SK-N-MC (cell line): Measurements from ENCODE around the gene EXPH5.
A peak's percentile ranks its signal among the peaks of the same experiment; 100 is the strongest.

Experiments used
- DNase-seq: peaks from one replicate; pipeline ENCODE4 v3.0.0-alpha.2; 2011; ENCODE audit warnings: low read depth, low spot score
- H3K27ac ChIP-seq: fragments of 200-600 bp; sonication (generic); 2 replicates; pipeline ENCODE4 v1.5.1; 2016; ENCODE audit warnings: mixed run types
- H3K36me3 ChIP-seq: fragments of 200-600 bp; sonication (generic); 2 replicates; pipeline ENCODE4 v1.6.1; 2017; ENCODE audit warnings: antibody characterized with exemption, low read length, mixed read lengths; ENCODE audit not compliant: insufficient read depth
- H3K4me3 ChIP-seq: fragments of 200-600 bp; sonication (generic); 2 replicates; pipeline ENCODE4 v1.5.1; 2016
- H3K9ac ChIP-seq: fragments of 200-600 bp; sonication (generic); 2 replicates; pipeline ENCODE4 v1.8.0; 2017; ENCODE audit warnings: mixed run types, mixed read lengths; ENCODE audit not compliant: insufficient read length
- H3K9me3 ChIP-seq: fragments of 200-600 bp; sonication (generic); 2 replicates; pipeline ENCODE4 v1.6.1; 2017; ENCODE audit warnings: low read depth, mild to moderate bottlenecking, antibody characterized with exemption, low read length, moderate library complexity, mixed read lengths
- EZH2 ChIP-seq: fragments of 200-600 bp; sonication (generic); IDR thresholded peaks from one replicate; pipeline ENCODE4 v1.6.1; 2017; ENCODE audit warnings: antibody characterized with exemption
- FOXP2 ChIP-seq: optimal IDR thresholded peaks from 2 replicates; pipeline ENCODE3; 2011; ENCODE audit warnings: mild to moderate bottlenecking, moderate library complexity; ENCODE audit not compliant: insufficient read depth; ENCODE audit errors: extremely low read length, control extremely low read depth
- POLR2AphosphoS5 ChIP-seq: IDR thresholded peaks from 2 replicates; pipeline ENCODE4 v1.6.1; 2012; ENCODE audit warnings: mild to moderate bottlenecking, low read depth, low read length, borderline replicate concordance

EXPH5 gene

DNA sequence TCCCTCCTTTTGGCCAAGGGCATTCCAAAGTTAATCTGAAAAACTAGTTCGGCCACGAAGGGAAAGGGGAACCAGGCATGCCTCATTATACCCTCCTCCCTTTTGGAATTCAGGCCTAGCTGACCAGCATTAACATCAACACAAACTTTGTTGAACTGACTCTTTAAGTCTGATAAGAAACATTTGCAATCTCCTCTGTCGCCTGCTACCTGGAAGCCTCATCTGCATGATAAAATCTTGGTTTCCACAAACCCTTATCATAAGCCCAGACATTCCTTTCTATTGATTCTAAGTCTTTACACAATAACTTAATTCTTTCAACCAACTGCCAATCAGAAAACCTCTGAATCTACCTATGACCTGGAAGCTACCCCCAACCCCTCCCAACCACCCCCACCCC is 106.7 kb downstream of the EXPH5 start:
- DNase-seq: no peak
- H3K36me3 ChIP-seq: peaks cover 67% of the 10 kb centered on the region
- H3K9ac ChIP-seq: no peak overlapping the region
- no peak overlapping the region for H3K4me3 ChIP-seq
- TF ChIP-seq EZH2: no peak
- TF ChIP-seq FOXP2: no peak
- no peak for TF ChIP-seq POLR2AphosphoS5
- H3K27ac ChIP-seq: no peak overlapping the region
- H3K9me3 ChIP-seq: no peaks in the 10 kb centered on the region

DNA sequence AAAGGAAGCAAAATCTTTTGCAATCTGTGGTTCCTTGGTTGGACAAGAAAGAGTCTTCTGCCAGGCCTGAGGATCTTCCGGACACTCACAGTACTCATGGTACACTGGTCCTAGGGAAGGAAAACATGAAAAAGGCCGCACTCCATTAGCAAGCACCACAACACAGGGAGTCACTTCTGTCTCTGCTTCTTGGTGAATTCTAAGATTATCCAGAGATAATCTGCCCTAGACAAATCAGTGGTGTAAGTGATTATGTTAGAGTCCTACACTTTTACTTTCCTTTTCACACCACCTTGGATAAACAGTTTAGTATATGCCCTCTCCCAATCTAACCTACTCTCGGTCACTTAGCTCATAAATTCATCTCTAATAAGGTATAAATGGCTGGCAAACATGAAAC is 107.2 kb downstream of the EXPH5 start:
- Histone ChIP-seq H3K36me3 (peaks cover 71% of the 10 kb centered on the region), H3K4me3 (no peak overlapping the region), H3K9me3 (no peaks in the 10 kb centered on the region), H3K27ac (no peak overlapping the region), H3K9ac (no peak overlapping the region)
- DNase-seq: no peak
- TF ChIP-seq POLR2AphosphoS5 (no peak), EZH2 (no peak), FOXP2 (no peak)

DNA sequence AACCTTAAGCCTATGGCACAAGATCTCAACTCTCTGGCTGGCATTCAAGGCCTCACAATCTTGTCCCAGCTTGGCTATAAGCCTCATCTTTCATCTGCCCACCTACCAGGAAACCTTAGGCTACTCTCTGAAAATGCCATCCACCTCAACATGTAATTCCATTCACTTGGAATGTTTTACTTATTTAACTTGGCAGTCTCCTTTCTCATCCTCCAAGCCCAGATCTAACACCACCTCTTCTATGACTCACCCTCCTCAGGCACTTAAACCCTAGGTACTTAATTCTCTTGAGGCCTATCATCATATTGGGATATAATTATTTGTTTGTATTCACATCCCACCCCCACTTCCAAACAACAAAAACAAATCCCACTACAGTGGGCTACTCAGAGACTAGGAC is 110.4 kb downstream of the EXPH5 start:
- DNase-seq: no peak
- Histone ChIP-seq H3K4me3 (no peak overlapping the region), H3K27ac (no peak overlapping the region), H3K36me3 (peaks cover 60% of the 10 kb centered on the region), H3K9me3 (no peaks in the 10 kb centered on the region), H3K9ac (no peak overlapping the region)
- no peak for TF ChIP-seq FOXP2
- TF ChIP-seq POLR2AphosphoS5: no peak
- TF ChIP-seq EZH2: no peak

DNA sequence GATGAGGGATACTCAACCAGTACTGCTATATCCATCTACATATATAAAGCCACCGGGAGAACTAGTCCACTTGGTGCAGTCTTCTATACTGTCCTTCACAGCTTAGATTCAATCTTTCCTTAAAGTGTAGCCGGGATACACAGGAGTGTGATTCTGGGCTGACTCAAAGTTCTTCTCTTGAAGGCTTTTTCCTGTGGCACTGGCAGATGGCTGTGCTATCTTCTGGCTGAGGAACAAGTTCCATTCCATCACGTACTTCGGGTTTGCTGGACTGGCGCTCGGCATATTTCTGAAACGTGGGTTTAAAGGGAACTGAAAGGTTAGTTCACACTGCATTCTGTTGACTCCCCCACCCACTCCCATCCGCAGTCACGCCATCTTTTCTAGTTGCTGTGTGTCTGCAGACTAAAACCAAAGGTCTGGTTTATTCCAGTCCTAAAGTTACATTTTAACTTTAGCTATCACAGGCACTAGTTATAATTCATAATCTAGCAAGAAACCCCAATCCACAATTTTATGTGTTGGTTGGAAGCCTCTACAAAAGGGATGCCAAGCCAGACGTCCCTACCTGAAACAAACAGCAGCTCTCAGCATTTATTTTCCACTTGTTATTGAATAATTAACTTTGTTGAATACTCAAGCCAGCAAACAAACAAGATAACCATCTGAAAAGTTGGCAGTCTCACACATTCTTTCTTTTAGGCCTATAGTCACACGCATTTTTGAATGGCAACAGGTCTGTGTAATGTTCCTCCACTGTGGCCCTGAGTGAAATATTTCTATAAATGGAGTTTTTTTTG is 118.7 kb downstream of the EXPH5 start:
- no peak for TF ChIP-seq EZH2
- TF ChIP-seq POLR2AphosphoS5: no peak
- no peak for TF ChIP-seq FOXP2
- peaks cover 45% of the 10 kb centered on the region for H3K36me3 ChIP-seq
- H3K9ac ChIP-seq: no peak overlapping the region
- no peak for DNase-seq
- no peak overlapping the region for H3K4me3 ChIP-seq
- no peak overlapping the region for H3K27ac ChIP-seq
- H3K9me3 ChIP-seq: no peaks in the 10 kb centered on the region

DNA sequence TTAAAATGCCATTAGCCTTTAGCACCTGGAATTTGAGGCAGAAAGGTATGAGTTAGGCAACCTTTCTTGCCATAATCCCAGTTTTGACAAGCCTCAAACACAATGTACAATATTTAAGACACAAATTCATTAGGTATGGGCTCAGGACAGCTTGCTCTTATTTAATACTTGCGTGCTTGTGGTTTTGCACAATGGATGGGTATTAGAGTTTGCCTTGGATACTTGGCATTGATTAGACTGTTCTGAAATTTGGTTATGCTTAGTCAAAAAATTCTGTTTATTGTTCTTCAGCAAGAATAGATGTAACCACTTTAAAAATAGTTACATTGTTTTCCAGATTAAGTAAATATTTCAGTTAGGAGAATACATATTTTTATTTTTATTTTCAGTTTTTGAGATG is 120.9 kb downstream of the EXPH5 start:
- Histone ChIP-seq H3K4me3 (no peak overlapping the region), H3K36me3 (peaks cover 31% of the 10 kb centered on the region), H3K27ac (no peak overlapping the region), H3K9me3 (no peaks in the 10 kb centered on the region), H3K9ac (no peak overlapping the region)
- no peak for DNase-seq
- TF ChIP-seq POLR2AphosphoS5 (no peak), EZH2 (no peak), FOXP2 (no peak)

DNA sequence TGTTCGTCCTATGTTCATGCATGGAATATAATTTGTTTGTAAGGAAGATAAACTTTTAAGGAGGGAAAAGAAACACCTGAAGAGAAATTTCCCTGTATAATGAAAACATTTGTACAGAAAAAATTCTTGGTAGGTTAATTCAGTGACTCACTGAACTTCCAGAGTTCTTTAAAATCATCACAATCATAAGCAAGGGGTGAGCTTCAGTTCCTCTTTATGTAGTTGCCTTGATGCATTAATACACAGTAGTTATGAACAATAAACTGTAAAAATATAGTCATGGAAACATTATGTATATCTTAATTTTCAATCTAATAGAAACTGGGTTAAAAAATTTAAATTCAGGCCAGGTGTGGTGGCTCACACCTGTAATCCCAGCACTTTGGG is 125.1 kb downstream of the EXPH5 start:
- Histone ChIP-seq H3K9me3 (no peaks in the 10 kb centered on the region), H3K36me3 (peaks cover 3% of the 10 kb centered on the region; the same call in 1 of the 2 replicates), H3K9ac (no peak overlapping the region), H3K4me3 (no peak overlapping the region), H3K27ac (no peak overlapping the region; the same call in 1 of the 2 replicates)
- no peak for TF ChIP-seq FOXP2
- TF ChIP-seq POLR2AphosphoS5: no peak
- no peak for TF ChIP-seq EZH2
- DNase-seq: no peak

DNA sequence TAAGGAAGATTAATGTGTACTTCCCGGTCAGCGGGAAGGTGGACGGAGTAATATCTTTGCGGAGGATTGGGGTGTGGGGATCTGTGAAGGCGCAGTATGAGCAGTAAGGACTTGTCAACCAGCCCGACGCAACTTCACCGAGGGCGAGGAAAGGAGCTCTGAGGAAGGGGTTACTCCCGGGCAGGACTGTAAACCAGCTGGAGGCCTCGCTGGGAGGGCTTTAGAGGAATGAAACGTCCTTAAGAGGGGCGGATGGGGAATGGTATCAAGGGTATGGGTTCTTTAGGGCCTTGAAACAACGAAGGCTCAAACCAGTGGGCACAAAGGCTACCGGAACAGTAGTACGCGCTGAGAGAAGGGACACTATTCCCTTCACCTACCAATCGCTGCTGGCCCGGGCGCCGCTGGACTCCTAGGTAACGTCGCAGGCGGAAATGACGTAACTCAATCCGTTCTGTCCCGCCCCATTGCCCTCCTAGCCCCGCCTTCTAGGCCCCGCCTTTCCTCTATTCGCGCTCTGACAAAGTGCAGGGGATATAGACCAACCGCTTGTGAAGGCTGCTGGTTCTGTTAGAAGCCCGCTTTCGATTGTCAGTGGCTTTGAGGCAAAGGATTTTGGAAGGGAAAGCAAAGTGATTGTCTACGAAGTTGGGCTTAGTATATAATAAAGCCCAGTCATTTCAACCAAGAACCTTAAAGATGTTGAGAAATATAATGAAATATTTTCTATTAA is 126.3 kb downstream of the EXPH5 start, which contains the start of gene C11orf65:
Gene C11orf65 (minus strand): TSS at position 439 of the 733 bp plus-strand sequence. CDS start 5,970 bp downstream, outside the sequence.
- peak within 1 kb of the TSS; percentile 84 for H3K9ac ChIP-seq

DNA sequence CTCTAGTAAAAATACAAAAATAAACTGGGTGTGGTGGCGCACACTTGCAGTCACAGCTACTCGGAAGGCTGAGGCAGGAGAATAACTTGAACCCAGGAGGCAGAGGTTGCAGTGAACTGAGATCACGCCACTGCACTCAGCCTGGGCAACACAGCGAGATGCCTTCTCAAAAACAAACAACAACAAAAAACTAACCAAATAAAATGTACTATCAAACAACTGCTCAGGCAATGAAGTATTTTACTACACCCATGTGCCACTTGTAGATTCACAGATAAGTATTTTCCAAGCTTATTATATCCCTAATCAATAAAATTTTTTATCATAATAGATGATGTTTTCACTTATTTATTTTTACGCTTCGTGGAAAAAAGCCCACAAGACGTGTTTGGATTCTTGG is 127.2 kb downstream of the EXPH5 start:
- no peak for TF ChIP-seq FOXP2
- no peak for TF ChIP-seq POLR2AphosphoS5
- no peak for TF ChIP-seq EZH2
- H3K27ac ChIP-seq: no peak overlapping the region
- H3K4me3 ChIP-seq: peak overlapping the region; percentile 78
- H3K9ac ChIP-seq: peak overlapping the region; percentile 84
- H3K9me3 ChIP-seq: no peaks in the 10 kb centered on the region
- DNase-seq: no peak
- no peaks in the 10 kb centered on the region for H3K36me3 ChIP-seq

More for the DNA sequence above, 126.3 kb downstream of the EXPH5 start, which contains the start of gene C11orf65:
- TF ChIP-seq FOXP2 (no peak), POLR2AphosphoS5 (peak; percentile 85), EZH2 (no peak)
- peak within 1 kb of the TSS; percentile 78 for H3K4me3 ChIP-seq
- DNase-seq: peak; percentile 82
- H3K27ac ChIP-seq: peak within 1 kb of the TSS; percentile 87
- no peaks in the 10 kb centered on the region for H3K9me3 ChIP-seq
- no peaks in the 10 kb centered on the region for H3K36me3 ChIP-seq
